HCT116 (cell line): ENCODE results near the gene MAPK8IP3. TPM values are rescaled to one million over a fixed set of nuclear protein-coding genes. Genes with fewer than 3 reads are reported as not detected.

Experiments
- ATAC-seq: fragments of 200-7000 bp; cut with Tn5 transposase; 2 replicates; pipeline ENCODE4 v1.9.1; 2020; ENCODE audit warnings: mild to moderate bottlenecking, moderate library complexity
- BruUV-seq: library from RNA; stranded (reverse); fragments of 400-500 nt; replicated peaks from 2 replicates; lab custom pipeline; 2021; lab: Mats Ljungman, UMichigan
- CTCF ChIA-PET: fragments of 300-600 bp; sonication (Branson Sonifier 250); formaldehyde crosslinking; loops from one replicate; lab custom pipeline; 2021; ENCODE audit warnings: antibody characterized with exemption; lab: Charles Lee
- POLR2A ChIA-PET: fragments of 300-600, 350-600 bp; sonication (Branson Sonifier 250); formaldehyde crosslinking; loops from one replicate; lab custom pipeline; 2021; ENCODE audit warnings: antibody characterized with exemption; lab: Charles Lee
- RAD21 ChIA-PET, 2 experiments: fragments of 300-600 bp; sonication (Branson Sonifier 250); formaldehyde crosslinking; loops; one replicate each; lab custom pipeline; 2023; ENCODE audit warnings: low total read pairs in 2 of 2; ENCODE audit not compliant: uncharacterized antibody in 2 of 2, unreplicated experiment in 2 of 2, low non-redundant PET in 1 of 2; lab: Charles Lee
- DNase-seq: peaks from one replicate; pipeline ENCODE4 v3.0.0-alpha.2; 2010; ENCODE audit warnings: low read depth, low spot score
- H2AFZ ChIP-seq: fragments of 200-600 bp; shearing (Covaris generic), sonication (generic); 2 replicates; pipeline ENCODE4 v1.6.1; 2017; ENCODE audit warnings: low read depth, mixed run types, mixed read lengths, antibody characterized with exemption, low read length; ENCODE audit not compliant: poor library complexity, severe bottlenecking
- H3K27ac ChIP-seq: 2 replicates; pipeline ENCODE4 v1.5.1; 2012; ENCODE audit warnings: low read depth, low read length
- H3K27me3 ChIP-seq: fragments of 200-600 bp; sonication (generic); 2 replicates; pipeline ENCODE4 v1.6.1; 2016; ENCODE audit warnings: mixed run types, low read length, mixed read lengths; ENCODE audit not compliant: insufficient read depth
- H3K36me3 ChIP-seq, 2 experiments: fragments of 200-500 bp in 1 of 2; fragments of 200-600 bp in 1 of 2; sonication (Bioruptor generic) in 1 of 2; sonication (generic) in 1 of 2; 2 replicates each; pipeline versions ENCODE4 v1.5.1 to v1.6.1; 2014 to 2016; ENCODE audit warnings: low read length in 2 of 2, inconsistent platforms in 1 of 2, mixed read lengths in 1 of 2, mixed run types in 1 of 2; ENCODE audit not compliant: insufficient read depth in 2 of 2, control insufficient read depth in 1 of 2
- H3K4me1 ChIP-seq, 2 experiments: fragments of 200-600 bp in 1 of 2; sonication (generic) in 1 of 2; 2 replicates each; pipeline versions ENCODE4 v1.5.1 to v1.6.1; 2012 to 2017; ENCODE audit warnings: low read length in 2 of 2, inconsistent platforms in 1 of 2, mild to moderate bottlenecking in 1 of 2, mixed read lengths in 1 of 2, mixed run types in 1 of 2, moderate library complexity in 1 of 2; ENCODE audit not compliant: insufficient read depth in 2 of 2, control insufficient read depth in 1 of 2
- H3K4me2 ChIP-seq: fragments of 200-600 bp; sonication (generic); 2 replicates; pipeline ENCODE4 v1.6.1; 2017; ENCODE audit warnings: mixed run types, low read length, mixed read lengths
- H3K4me3 ChIP-seq, 2 experiments: fragments of 200-600 bp in 1 of 2; sonication (generic) in 1 of 2; replicated peaks in 1 of 2; 2 replicates each; pipeline ENCODE4 v1.5.1; 2011 to 2016; ENCODE audit warnings: low read length in 2 of 2, control low read depth in 1 of 2, low read depth in 1 of 2, mild to moderate bottlenecking in 1 of 2, mixed read lengths in 1 of 2, mixed run types in 1 of 2
- H3K79me2 ChIP-seq: fragments of 200-600 bp; sonication (generic); 2 replicates; pipeline ENCODE4 v1.6.1; 2017; ENCODE audit warnings: mild to moderate bottlenecking, mixed run types, low read length, moderate library complexity, mixed read lengths; ENCODE audit not compliant: insufficient read depth
- H3K9ac ChIP-seq: fragments of 200-600 bp; sonication (generic); 2 replicates; pipeline ENCODE4 v1.6.1; 2016; ENCODE audit warnings: low read length, mixed read lengths
- H3K9me2 ChIP-seq: fragments of 200-600 bp; sonication (generic), shearing (Covaris generic); 2 replicates; pipeline ENCODE4 v1.6.1; 2017; ENCODE audit warnings: mixed run types, mild to moderate bottlenecking, moderate library complexity; ENCODE audit not compliant: insufficient read depth
- H3K9me3 ChIP-seq, 2 experiments: fragments of 200-500 bp in 1 of 2; fragments of 200-600 bp in 1 of 2; sonication (Bioruptor generic) in 1 of 2; sonication (generic) in 1 of 2; 2 replicates each; pipeline ENCODE4 v1.6.1; 2014 to 2017; ENCODE audit warnings: low read length in 2 of 2, mixed read lengths in 2 of 2, inconsistent platforms in 1 of 2, low read depth in 1 of 2, mild to moderate bottlenecking in 1 of 2, mixed run types in 1 of 2, moderate library complexity in 1 of 2; ENCODE audit not compliant: control insufficient read depth in 1 of 2, insufficient read depth in 1 of 2
- H4K20me1 ChIP-seq: fragments of 200-600 bp; sonication (generic), shearing (Covaris generic); 2 replicates; pipeline ENCODE4 v1.6.1; 2017; ENCODE audit warnings: mixed run types, mild to moderate bottlenecking, moderate library complexity; ENCODE audit not compliant: insufficient read depth
- CBX3 ChIP-seq: IDR thresholded peaks from 2 replicates; pipeline ENCODE4 v1.6.1; 2012; ENCODE audit warnings: low read depth
- CEBPB ChIP-seq: IDR thresholded peaks from 2 replicates; pipeline ENCODE4 v1.6.1; 2012; ENCODE audit warnings: low read depth
- ELF1 ChIP-seq: IDR thresholded peaks from 2 replicates; pipeline ENCODE4 v1.6.1; 2012; ENCODE audit warnings: low read depth, borderline replicate concordance
- EZH2 ChIP-seq: fragments of 200-600 bp; sonication (generic); IDR thresholded peaks from 2 replicates; pipeline ENCODE4 v1.6.1; 2017; ENCODE audit warnings: antibody characterized with exemption, mixed run types
- EZH2phosphoT487 ChIP-seq: fragments of 200-600 bp; IDR thresholded peaks from 2 replicates; pipeline ENCODE4 v1.6.1; 2018; ENCODE audit warnings: antibody characterized with exemption, borderline replicate concordance
- FOSL1 ChIP-seq: IDR thresholded peaks from 2 replicates; pipeline ENCODE4 v1.6.1; 2012; ENCODE audit warnings: low read depth
- JUND ChIP-seq: IDR thresholded peaks from 2 replicates; pipeline ENCODE4 v1.6.1; 2012
- POLR2AphosphoS5 ChIP-seq: IDR thresholded peaks from 2 replicates; pipeline ENCODE4 v1.6.1; 2011; ENCODE audit warnings: mild to moderate bottlenecking, low read depth, low read length, moderate library complexity
- RAD21 ChIP-seq: IDR thresholded peaks from 2 replicates; pipeline ENCODE4 v1.6.1; 2012; ENCODE audit warnings: low read depth, mild to moderate bottlenecking
- SIN3A ChIP-seq: IDR thresholded peaks from 2 replicates; pipeline ENCODE4 v1.6.1; 2012; ENCODE audit warnings: low read depth
- SP1 ChIP-seq: IDR thresholded peaks from 2 replicates; pipeline ENCODE4 v1.6.1; 2012; ENCODE audit warnings: low read depth
- TCF7L2 ChIP-seq: IDR thresholded peaks from 2 replicates; pipeline ENCODE4 v1.7.0; 2011; ENCODE audit warnings: borderline replicate concordance, inconsistent platforms; ENCODE audit not compliant: insufficient read depth, insufficient read length; ENCODE audit errors: extremely low read depth
- ZFX ChIP-seq: fragments of 450-650 bp; IDR thresholded peaks from 2 replicates; pipeline ENCODE4 v1.6.1; 2017
- ZNF274 ChIP-seq: fragments of 200-500 bp; sonication (Bioruptor generic); IDR thresholded peaks from 2 replicates; pipeline ENCODE4 v1.6.1; 2014; ENCODE audit warnings: mild to moderate bottlenecking, low read depth, low read length, inconsistent platforms
- intact Hi-C: fragments of 100-400 bp; cut with micrococcal nuclease; formaldehyde crosslinking; loops from 2 replicates; pipeline ENCODE4 v1.10.0; 2022
- total RNA-seq: library from RNA; stranded (reverse); gene quantifications from one replicate; pipeline ENCODE4 v1.2.1, GENCODE V29; 2021; ENCODE audit not compliant: unreplicated experiment
- TF ChIP-seq, protein P1 (sequence below): IDR thresholded peaks from 2 replicates; pipeline ENCODE4 v1.6.1; 2012
- TF ChIP-seq, protein P2 (sequence below), 3 experiments: fragments of 200-600 bp in 1 of 3; sonication (generic) in 1 of 3; IDR thresholded peaks in 2 of 3; conservative IDR thresholded peaks in 1 of 3; 2 replicates each; pipeline ENCODE4 v1.5.1; 2012 to 2017; ENCODE audit warnings: low read depth in 2 of 3, low read length in 2 of 3, antibody characterized with exemption in 1 of 3, borderline replicate concordance in 1 of 3, control low read depth in 1 of 3, mild to moderate bottlenecking in 1 of 3, mixed read lengths in 1 of 3, mixed run types in 1 of 3, moderate library complexity in 1 of 3; ENCODE audit not compliant: insufficient read depth in 1 of 3
- TF ChIP-seq, protein P3 (sequence below): IDR thresholded peaks from 2 replicates; pipeline ENCODE4 v1.6.1; 2012
- TF ChIP-seq, protein P4 (sequence below): IDR thresholded peaks from 2 replicates; pipeline ENCODE4 v1.6.1; 2012; ENCODE audit warnings: low read depth

The MAPK8IP3 gene
- total RNA-seq, 1 experiment from 2014 or later = 75.3 TPM

DNA sequence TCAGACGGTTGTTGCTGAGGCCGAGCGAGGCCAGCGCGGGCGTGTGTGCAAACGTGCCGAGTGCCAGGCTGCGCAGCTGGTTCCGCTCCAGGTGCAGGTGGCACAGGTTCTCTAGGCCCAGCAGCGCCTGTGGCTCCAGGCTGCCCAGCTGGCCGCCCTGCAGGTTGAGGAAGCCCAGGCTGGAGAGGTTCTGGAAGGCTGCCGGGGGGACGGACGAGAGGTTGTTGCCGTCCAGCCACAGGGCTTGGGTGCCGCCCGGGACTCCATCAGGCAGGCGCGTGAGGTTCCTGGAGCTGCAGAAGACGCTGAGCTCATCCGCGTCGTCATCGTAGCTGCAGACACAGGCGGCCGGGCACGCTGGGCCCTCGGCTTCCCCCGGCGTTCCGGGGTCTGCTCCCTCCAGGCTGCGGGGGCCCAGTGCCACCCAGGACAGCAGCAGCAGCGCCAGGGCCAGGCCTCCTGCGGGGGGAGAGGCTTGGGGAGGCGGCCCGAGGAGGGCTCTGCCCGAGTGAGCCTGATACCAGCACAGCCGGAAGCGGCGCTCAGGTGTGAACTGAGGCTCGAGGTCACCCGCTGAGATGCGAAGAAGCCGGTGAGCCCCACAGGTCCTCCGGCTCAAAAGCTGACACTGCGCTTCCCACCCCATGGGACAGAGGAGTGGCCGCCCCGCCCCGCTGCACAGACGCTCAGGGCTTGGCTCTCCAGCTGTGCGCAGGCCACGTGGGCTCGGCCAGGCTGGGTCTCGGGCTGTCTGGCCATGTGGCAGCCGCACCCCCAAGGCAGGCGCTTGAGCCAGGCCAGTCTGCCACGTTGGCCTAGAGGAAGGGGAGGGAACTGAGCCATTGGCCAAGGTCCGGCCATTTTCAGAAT, 86.2 kb downstream of the MAPK8IP3 start:
- ATAC-seq (no peak), DNase-seq (no peak)
- H3K4me2 ChIP-seq = no peak overlapping the region
- H2AFZ ChIP-seq = no peak overlapping the region
- no peaks in the 10 kb centered on the region for H3K9me3 ChIP-seq
- H3K27me3 ChIP-seq = no peaks in the 10 kb centered on the region
- H3K9me2 ChIP-seq = no peaks in the 10 kb centered on the region
- POLR2A ChIA-PET = no interaction called here
- no peaks in the 10 kb centered on the region; a peak in 1 of 4 replicates for H3K36me3 ChIP-seq
- peaks cover 4% of the 10 kb centered on the region; the same call in 1 of the 2 replicates for H3K79me2 ChIP-seq
- H3K4me3 ChIP-seq = no peak overlapping the region
- no peaks in the 10 kb centered on the region for H4K20me1 ChIP-seq
- H3K4me1 ChIP-seq = no peaks in the 10 kb centered on the region
- no peak overlapping the region for H3K9ac ChIP-seq
- TF ChIP-seq EZH2phosphoT487 (no peak), SP1 (no peak), ZNF274 (no peak), CEBPB (no peak), ZFX (no peak), SIN3A (no peak), JUND (no peak), RAD21 (no peak), EZH2 (no peak), POLR2AphosphoS5 (no peak), CBX3 (no peak), TCF7L2 (no peak), FOSL1 (no peak), ELF1 (no peak)
- TF ChIP-seq, protein P1, sequence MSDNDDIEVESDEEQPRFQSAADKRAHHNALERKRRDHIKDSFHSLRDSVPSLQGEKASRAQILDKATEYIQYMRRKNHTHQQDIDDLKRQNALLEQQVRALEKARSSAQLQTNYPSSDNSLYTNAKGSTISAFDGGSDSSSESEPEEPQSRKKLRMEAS = no peak
- TF ChIP-seq, protein P2, sequence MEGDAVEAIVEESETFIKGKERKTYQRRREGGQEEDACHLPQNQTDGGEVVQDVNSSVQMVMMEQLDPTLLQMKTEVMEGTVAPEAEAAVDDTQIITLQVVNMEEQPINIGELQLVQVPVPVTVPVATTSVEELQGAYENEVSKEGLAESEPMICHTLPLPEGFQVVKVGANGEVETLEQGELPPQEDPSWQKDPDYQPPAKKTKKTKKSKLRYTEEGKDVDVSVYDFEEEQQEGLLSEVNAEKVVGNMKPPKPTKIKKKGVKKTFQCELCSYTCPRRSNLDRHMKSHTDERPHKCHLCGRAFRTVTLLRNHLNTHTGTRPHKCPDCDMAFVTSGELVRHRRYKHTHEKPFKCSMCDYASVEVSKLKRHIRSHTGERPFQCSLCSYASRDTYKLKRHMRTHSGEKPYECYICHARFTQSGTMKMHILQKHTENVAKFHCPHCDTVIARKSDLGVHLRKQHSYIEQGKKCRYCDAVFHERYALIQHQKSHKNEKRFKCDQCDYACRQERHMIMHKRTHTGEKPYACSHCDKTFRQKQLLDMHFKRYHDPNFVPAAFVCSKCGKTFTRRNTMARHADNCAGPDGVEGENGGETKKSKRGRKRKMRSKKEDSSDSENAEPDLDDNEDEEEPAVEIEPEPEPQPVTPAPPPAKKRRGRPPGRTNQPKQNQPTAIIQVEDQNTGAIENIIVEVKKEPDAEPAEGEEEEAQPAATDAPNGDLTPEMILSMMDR (IDR thresholded peaks at IDR 0.05 in 2 of 3, conservative IDR thresholded peaks at IDR 0.05 in 1 of 3; ENCODE audit: borderline replicate concordance in 1 of 3, insufficient read depth in 1 of 3, low read depth in 2 of 3, low read length in 2 of 3) = no peak
- TF ChIP-seq, protein P3, sequence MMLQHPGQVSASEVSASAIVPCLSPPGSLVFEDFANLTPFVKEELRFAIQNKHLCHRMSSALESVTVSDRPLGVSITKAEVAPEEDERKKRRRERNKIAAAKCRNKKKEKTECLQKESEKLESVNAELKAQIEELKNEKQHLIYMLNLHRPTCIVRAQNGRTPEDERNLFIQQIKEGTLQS = no peak
- TF ChIP-seq, protein P4, sequence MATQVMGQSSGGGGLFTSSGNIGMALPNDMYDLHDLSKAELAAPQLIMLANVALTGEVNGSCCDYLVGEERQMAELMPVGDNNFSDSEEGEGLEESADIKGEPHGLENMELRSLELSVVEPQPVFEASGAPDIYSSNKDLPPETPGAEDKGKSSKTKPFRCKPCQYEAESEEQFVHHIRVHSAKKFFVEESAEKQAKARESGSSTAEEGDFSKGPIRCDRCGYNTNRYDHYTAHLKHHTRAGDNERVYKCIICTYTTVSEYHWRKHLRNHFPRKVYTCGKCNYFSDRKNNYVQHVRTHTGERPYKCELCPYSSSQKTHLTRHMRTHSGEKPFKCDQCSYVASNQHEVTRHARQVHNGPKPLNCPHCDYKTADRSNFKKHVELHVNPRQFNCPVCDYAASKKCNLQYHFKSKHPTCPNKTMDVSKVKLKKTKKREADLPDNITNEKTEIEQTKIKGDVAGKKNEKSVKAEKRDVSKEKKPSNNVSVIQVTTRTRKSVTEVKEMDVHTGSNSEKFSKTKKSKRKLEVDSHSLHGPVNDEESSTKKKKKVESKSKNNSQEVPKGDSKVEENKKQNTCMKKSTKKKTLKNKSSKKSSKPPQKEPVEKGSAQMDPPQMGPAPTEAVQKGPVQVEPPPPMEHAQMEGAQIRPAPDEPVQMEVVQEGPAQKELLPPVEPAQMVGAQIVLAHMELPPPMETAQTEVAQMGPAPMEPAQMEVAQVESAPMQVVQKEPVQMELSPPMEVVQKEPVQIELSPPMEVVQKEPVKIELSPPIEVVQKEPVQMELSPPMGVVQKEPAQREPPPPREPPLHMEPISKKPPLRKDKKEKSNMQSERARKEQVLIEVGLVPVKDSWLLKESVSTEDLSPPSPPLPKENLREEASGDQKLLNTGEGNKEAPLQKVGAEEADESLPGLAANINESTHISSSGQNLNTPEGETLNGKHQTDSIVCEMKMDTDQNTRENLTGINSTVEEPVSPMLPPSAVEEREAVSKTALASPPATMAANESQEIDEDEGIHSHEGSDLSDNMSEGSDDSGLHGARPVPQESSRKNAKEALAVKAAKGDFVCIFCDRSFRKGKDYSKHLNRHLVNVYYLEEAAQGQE = no peak
- TF ChIP-seq, all 23 proteins: peak for 0
- ChIA-PET CTCF (no interaction called here), RAD21 (no interaction called here)
- no peak overlapping the region for H3K27ac ChIP-seq
- no TSS peak for BruUV-seq
- intact Hi-C loops = no loop called here
